ENCODE measurements around the gene FRMPD4. TPM values are rescaled to one million over a fixed set of nuclear protein-coding genes. Genes with fewer than 3 reads are reported as not detected.

Gene FRMPD4
- polyA plus RNA-seq, 3 donors = 0.09 to 0.16 (median 0.10) TPM

DNA sequence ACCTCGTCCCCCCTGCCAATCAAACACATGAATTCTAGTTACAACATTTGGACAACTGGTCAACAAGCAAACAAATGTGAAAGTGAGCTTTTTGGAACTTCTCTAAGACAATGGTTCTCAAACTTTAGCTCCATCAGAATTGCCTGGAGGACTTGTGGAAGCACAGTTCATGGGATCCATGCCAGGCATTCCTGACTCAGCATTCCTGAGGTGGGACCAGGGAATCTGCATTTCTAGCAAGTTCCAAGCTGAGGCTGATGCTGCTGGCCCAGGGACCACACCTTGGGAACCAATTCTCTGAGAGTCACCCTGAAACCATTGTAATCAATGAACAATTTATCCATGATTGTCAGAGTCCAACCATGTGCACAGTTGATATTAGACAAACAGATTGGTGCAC, 609.2 kb downstream of the FRMPD4 start:
- no peak for DNase-seq

DNA sequence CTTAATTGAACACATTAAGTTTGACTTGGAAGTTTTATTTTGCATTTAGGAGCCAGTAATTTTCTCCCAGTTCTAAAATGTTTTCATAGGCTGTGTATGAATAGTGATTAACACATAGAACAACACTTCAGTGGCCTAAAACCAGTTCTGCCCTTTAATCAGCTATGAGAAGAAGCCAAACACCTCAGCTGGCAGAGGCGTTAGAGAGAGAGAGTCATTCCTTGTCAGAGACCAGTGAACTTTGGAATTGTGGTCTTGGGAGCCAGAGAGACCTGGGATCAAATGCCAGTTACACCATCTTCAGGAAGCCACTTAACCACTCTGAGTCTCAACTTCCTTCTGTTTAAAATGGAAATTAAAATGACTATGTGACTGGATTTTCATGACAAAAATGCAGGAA, 613.6 kb downstream of the FRMPD4 start:
- no peak for DNase-seq

DNA sequence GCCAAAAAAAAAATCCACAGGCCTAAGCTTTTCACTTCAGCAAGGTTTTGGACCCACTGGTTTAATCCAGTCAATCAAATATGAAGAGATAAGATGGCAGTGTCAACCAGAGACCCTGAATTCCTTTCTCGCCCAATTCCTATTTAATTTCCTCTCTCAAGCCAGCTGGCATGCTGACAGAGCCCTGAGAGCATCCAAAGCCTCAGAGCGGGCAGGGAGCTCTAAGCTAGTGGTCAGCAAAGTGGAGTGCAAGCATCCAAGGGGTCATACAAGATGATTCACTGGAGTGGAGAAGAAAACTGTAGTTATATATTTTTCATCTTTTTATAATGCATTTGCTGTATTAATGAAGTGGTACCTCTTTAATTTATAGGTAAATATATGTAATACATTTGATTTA, 615.1 kb downstream of the FRMPD4 start:
- DNase-seq = no peak

DNA sequence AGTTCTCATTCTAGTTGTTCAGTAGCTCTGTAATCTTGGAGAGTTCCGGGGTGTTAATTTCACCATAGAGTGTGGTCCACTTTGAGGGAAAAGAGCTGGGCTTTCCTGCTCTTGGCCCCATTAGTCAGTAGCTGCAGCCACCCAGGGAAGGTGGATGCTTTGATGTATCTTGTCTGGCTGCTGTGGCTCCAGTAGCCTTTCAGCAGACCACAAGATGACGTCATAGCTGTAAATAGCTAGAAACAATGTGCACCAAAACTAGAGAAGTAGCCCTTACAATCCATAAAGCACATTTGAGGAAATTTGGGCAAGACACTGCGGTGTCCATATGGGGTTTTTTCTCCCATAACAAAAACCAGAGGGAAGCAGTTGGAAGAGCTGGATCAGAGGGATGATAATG, 620.0 kb downstream of the FRMPD4 start:
- DNase-seq = no peak

DNA sequence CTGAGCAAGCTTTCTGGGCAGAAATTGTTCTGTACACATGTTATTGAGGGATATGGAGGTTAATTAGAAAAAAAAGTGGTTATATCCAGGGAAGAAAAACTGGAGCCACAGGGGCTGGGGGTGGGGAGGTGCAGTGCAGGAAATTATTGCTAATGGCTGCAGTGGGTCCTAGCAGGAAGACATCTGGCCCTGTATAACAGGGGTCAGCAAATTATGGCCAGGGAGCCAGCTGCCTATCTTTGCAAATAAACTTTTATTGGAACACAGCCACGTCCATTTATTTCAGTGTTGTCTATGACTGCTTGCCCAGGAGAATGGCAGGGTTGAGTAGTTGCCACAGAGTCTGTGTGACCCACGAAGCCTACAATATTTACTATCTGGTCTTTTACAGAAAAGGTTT, 629.6 kb downstream of the FRMPD4 start:
- no peak for DNase-seq

DNA sequence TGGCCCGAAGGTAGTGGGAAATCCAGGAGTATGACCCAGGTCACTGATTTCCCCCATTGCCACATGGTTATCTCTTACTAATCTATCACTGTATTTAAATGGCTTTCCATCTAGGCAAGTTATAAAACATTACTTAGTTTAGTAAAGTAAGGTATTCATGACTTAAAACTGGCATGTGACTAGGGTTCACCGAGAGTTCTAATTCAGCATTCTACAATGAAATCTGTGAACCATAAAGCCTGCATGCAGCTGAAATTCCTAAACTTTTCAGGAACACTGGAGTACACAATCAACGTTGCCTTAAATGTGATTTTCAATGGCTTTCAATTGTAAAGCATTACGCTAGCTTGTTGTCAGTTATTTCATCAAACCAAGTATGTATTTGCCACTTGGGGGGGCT, 630.2 kb downstream of the FRMPD4 start:
- DNase-seq = peak; percentile 22

DNA sequence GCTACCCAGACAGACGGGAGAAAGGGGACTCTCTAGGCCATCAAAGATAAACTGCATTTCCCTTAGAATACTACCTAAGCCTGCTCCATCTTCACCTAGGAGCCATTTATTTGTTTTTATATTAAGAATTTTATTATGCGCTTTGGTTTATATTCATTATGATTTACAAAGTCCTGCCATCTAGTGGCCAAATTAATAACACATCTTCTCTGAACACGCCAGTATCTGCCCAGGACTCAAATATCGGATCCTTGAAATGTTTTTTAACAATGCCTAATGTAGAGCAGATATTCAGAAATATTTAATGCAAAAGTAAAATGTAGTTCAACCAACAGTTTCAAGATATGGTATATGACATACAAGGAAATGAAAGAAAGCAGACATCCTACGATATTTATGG, 632.2 kb downstream of the FRMPD4 start:
- DNase-seq = no peak

DNA sequence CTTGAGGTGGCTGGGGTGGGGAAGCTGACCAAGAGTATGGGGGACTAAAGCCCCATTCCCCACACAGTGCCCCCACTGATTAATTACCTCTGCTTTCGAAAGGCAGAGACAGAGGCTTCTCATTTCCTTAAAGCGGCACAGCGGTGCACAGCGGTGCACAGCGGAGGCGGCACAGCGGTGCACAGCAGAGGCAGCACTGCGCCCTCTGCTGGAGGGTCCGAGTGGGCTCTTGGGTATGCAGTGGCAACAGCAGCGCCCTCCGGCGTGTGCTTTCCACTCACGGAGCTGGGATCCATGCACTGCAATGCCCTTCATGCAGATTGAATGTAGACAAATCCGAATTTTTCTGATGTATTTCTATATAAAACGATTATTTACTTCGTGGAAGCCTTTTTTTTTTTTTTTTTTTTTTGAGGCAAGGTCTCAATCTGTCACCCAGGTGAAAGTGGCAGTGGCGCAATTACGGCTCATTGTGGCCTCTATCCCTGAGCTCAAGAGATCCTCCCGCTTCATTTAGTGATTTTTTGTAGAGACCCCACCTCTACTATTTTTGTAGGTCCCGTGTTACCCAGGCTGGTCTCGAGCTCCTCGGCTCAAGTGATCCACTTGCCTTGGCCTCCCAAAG, 633.3 kb downstream of the FRMPD4 start:
- no peak for DNase-seq
